Epithelial cell of proximal tubule (primary cell): ENCODE data around the gene PHACTR2. TPM values are rescaled to one million over a fixed set of nuclear protein-coding genes. Genes with fewer than 3 reads are reported as not detected.
"Not testable (repeated sequence)": the region's sequence is repeated elsewhere in the genome, so short reads cannot be mapped to it uniquely, and the experiment has no call there.

Experiments used
- DNase-seq: peaks from one replicate; pipeline ENCODE4 v3.0.0-alpha.2; 2011; ENCODE audit warnings: low read depth
- H3K4me3 ChIP-seq: 2 replicates; pipeline ENCODE4 v1.5.1; 2011; ENCODE audit warnings: low read depth, mild to moderate bottlenecking, low read length
- CTCF ChIP-seq: conservative IDR thresholded peaks from 2 replicates; pipeline ENCODE4 v1.5.1; 2012; ENCODE audit warnings: low read depth, mild to moderate bottlenecking, low read length
- total RNA-seq: library from RNA; depleted of rRNA; stranded (reverse); fragments of >200 nt; gene quantifications from 2 replicates; pipeline ENCODE4 v1.2.3, GENCODE V29; 2015

Gene PHACTR2
- total RNA-seq, 1 donor from 2014 or later, result 13.8 TPM

- no peak for DNase-seq
- no peak for TF ChIP-seq CTCF
- H3K4me3 ChIP-seq, result no peak overlapping the region
Observed at GRCh38 chr6:143731789-143732188, 54.0 kb downstream of the PHACTR2 start.

- no peak overlapping the region for H3K4me3 ChIP-seq
- no peak for DNase-seq
- no peak for TF ChIP-seq CTCF
Observed at GRCh38 chr6:143732536-143732935, 54.8 kb downstream of the PHACTR2 start.

GRCh38 chr6:143733510-143733909 lies 55.7 kb downstream of the PHACTR2 start:
- TF ChIP-seq CTCF, result no peak
- H3K4me3 ChIP-seq, result no peak overlapping the region

GRCh38 chr6:143734641-143735063 lies 56.9 kb downstream of the PHACTR2 start:
- DNase-seq, result no peak
- TF ChIP-seq CTCF, result no peak

More at GRCh38 chr6:143733510-143733909, 55.7 kb downstream of the PHACTR2 start:
- DNase-seq, result no peak

GRCh38 chr6:143738072-143738690 lies 60.4 kb downstream of the PHACTR2 start:
- DNase-seq, H3K4me3 ChIP-seq: not testable (repeated sequence)

More at GRCh38 chr6:143734641-143735063, 56.9 kb downstream of the PHACTR2 start:
- H3K4me3 ChIP-seq, result no peak overlapping the region

- no peak overlapping the region for H3K4me3 ChIP-seq
- no peak for TF ChIP-seq CTCF
- no peak for DNase-seq
Observed at GRCh38 chr6:143739341-143739851, 61.6 kb downstream of the PHACTR2 start.

GRCh38 chr6:143740213-143740612 lies 62.4 kb downstream of the PHACTR2 start:
- H3K4me3 ChIP-seq, result no peak overlapping the region
- TF ChIP-seq CTCF, result no peak
- DNase-seq, result no peak
